HG03095 (cell line): ENCODE results near the gene CLEC1A.

Source experiments
- ATAC-seq: cut with Tn5 transposase; IDR thresholded peaks from one replicate; pipeline ENCODE4 v1.9.1; 2021; ENCODE audit warnings: moderate library complexity; ENCODE audit not compliant: unreplicated experiment

CLEC1A gene

GRCh38 chr12:10098791-10099190 is at the start of gene CLEC1A:
CLEC1A (minus strand) TSS chr12:10098985; CDS start chr12:10098922, 63 bp downstream.
- ATAC-seq = no peak

- no peak for ATAC-seq
Measured at GRCh38 chr12:10147714-10148403, 49.1 kb upstream of the CLEC1A start.

GRCh38 chr12:10142976-10143589 is 44.3 kb upstream of the CLEC1A start:
- ATAC-seq = no peak

- no peak for ATAC-seq
Measured at GRCh38 chr12:10140001-10140400, 41.2 kb upstream of the CLEC1A start.

- ATAC-seq = no peak
Measured at GRCh38 chr12:10136637-10137205, 37.9 kb upstream of the CLEC1A start.

- no peak for ATAC-seq
Measured at GRCh38 chr12:10135126-10135525, 36.3 kb upstream of the CLEC1A start.

GRCh38 chr12:10132850-10133370 is 34.1 kb upstream of the CLEC1A start:
- ATAC-seq = no peak

- ATAC-seq = no peak
Measured at GRCh38 chr12:10131111-10131690, 32.4 kb upstream of the CLEC1A start.

GRCh38 chr12:10130042-10130441 is 31.3 kb upstream of the CLEC1A start, which contains the start of gene CLEC7A:
CLEC7A (minus strand) TSS chr12:10130199; CDS start chr12:10130082, 117 bp downstream.
- ATAC-seq = no peak

- ATAC-seq = no peak
Measured at GRCh38 chr12:10128687-10129086, 29.9 kb upstream of the CLEC1A start.

GRCh38 chr12:10126413-10126812 is 27.6 kb upstream of the CLEC1A start:
- ATAC-seq = no peak

- no peak for ATAC-seq
Measured at GRCh38 chr12:10122689-10123088, 23.9 kb upstream of the CLEC1A start.

GRCh38 chr12:10121278-10121677 is 22.5 kb upstream of the CLEC1A start:
- no peak for ATAC-seq

- ATAC-seq = no peak
Measured at GRCh38 chr12:10119066-10119465, 20.3 kb upstream of the CLEC1A start.

GRCh38 chr12:10115890-10116289 is 17.1 kb upstream of the CLEC1A start:
- no peak for ATAC-seq

GRCh38 chr12:10115311-10115710 is 16.5 kb upstream of the CLEC1A start:
- ATAC-seq = no peak

- ATAC-seq = no peak
Measured at GRCh38 chr12:10113920-10114319, 15.1 kb upstream of the CLEC1A start.

- ATAC-seq = no peak
Measured at GRCh38 chr12:10113075-10113474, 14.3 kb upstream of the CLEC1A start.

GRCh38 chr12:10111451-10111850 is 12.7 kb upstream of the CLEC1A start:
- no peak for ATAC-seq

- ATAC-seq = no peak
Measured at GRCh38 chr12:10110256-10110844, 11.6 kb upstream of the CLEC1A start.

- no peak for ATAC-seq
Measured at GRCh38 chr12:10102322-10102721, 3.5 kb upstream of the CLEC1A start.
